ENCODE data around the gene OSBPL6.
"Not testable (repeated sequence)": the region's sequence is repeated elsewhere in the genome, so short reads cannot be mapped to it uniquely, and the experiment has no call there.

The OSBPL6 gene

DNA sequence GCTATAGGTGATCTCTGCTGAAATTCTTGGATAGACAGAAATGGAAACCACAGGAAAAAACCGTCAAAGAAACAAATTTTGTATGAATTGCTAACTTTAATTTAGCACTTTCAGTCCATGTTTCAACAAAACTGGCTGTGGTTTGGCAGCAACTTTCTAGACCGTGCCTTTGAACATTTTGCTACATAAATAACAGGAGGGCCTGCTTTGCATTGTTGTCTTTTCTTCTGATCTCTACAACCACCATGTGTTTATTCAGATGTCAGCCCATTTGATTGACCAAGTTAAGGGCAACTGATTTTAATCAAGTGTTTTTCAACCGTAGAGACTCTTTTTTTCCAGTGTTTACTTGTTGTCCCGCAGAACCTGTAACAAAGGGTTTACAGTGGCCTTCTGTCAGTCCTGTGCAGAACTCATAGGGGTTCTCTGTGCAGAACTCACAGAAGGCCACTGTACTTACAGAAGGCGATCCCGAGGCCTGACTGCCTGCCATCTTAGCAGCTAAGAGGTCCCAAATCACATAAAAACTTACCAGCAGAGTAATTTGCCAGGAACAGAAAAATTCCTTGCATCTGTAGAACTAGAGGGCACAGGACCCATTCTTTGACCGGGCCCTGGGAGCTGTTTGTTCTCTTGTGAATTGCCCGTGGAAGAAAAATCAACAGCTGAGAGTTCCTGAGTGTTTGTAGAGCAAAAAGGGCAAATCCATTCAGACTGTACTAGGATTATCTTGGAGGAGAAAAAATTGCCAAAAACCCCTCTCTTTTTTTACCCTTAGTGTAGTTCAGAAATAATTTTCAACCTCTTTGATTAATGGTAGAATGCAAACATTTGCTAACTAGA, 136.1 kb downstream of the OSBPL6 start:
- Histone ChIP-seq H3K27me3 (ENCODE audit: control insufficient read depth in 1 of 2, insufficient read depth in 2 of 2, low read length in 2 of 2) (no peaks in the 10 kb centered on the region), H3K4me3 (ENCODE audit: low read depth in 1 of 2, low read length in 2 of 2) (no peak overlapping the region), H3K36me3 (ENCODE audit: control insufficient read depth in 1 of 2, insufficient read depth in 2 of 2, low read length in 2 of 2) (no peaks in the 10 kb centered on the region), H3K9me3 (ENCODE audit: control insufficient read depth in 1 of 2, low read length in 2 of 2) (no peaks in the 10 kb centered on the region), H3K27ac (ENCODE audit: low read depth, low read length) (no peak overlapping the region), H3K4me1 (ENCODE audit: control insufficient read depth in 1 of 2, insufficient read depth in 2 of 2, low read length in 2 of 2) (no peaks in the 10 kb centered on the region), H3K9ac (ENCODE audit: low read depth in 1 of 2, low read length in 2 of 2) (no peak overlapping the region)

DNA sequence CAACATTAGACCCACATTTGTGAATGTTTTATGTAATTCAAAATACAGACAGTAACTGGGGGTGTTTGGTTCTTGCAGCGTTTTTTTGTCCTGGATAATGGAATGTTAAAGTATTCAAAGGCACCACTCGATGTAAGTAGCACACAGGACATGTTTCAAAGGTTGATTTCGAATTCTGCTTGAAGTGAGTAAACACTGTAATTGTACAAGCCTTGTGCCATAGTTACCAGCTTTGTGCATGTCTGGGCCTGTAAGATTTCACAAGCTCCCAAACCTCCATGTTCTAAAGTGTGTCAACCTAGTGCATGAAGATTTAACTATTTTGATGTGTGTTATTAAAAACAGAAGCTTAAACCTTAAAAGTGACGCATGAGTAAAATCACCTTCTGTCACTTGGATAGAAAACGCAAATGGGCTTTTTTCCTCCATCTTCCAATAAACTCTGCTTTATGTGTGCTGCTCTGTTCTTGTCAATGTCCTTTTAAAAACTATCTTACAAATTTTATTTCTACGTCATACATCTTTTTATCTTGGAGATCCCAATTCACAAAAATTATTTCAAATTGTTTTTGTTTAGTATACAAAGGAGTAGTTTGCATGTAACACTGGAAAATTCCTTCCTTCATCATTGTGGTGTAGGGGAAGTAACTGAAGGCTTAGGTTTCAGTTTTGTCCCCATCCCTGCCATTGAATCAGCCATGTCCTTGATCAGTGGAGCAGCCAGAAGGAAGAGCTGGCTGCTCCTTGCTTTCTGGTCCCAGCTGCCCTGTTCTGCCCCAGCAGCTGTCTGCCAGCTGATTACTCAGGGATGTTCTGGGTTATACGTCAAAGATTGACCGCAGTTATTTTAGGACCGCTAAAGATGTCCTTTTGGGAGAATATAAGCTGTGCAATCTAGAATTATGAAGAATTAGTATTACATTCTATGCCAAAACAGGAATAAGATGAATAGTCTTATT, 137.4 kb downstream of the OSBPL6 start:
- no peak overlapping the region for H3K27ac ChIP-seq (ENCODE audit: low read depth, low read length)

GRCh38 chr2:178333851-178334250, 139.5 kb downstream of the OSBPL6 start:
- Histone ChIP-seq H3K4me1 (ENCODE audit: control insufficient read depth in 1 of 2, insufficient read depth in 2 of 2, low read length in 2 of 2) (no peaks in the 10 kb centered on the region), H3K9ac (ENCODE audit: low read depth in 1 of 2, low read length in 2 of 2) (no peak overlapping the region), H3K27ac (ENCODE audit: low read depth, low read length) (no peak overlapping the region), H3K27me3 (ENCODE audit: control insufficient read depth in 1 of 2, insufficient read depth in 2 of 2, low read length in 2 of 2) (no peaks in the 10 kb centered on the region), H3K9me3 (ENCODE audit: control insufficient read depth in 1 of 2, low read length in 2 of 2) (no peaks in the 10 kb centered on the region), H3K36me3 (ENCODE audit: control insufficient read depth in 1 of 2, insufficient read depth in 2 of 2, low read length in 2 of 2) (no peaks in the 10 kb centered on the region), H3K4me3 (ENCODE audit: low read depth in 1 of 2, low read length in 2 of 2) (no peak overlapping the region)

More for the DNA sequence above, 137.4 kb downstream of the OSBPL6 start:
- H3K9me3 ChIP-seq (ENCODE audit: control insufficient read depth in 1 of 2, low read length in 2 of 2): no peaks in the 10 kb centered on the region
- H3K9ac ChIP-seq (ENCODE audit: low read depth in 1 of 2, low read length in 2 of 2): no peak overlapping the region
- H3K27me3 ChIP-seq (ENCODE audit: control insufficient read depth in 1 of 2, insufficient read depth in 2 of 2, low read length in 2 of 2): no peaks in the 10 kb centered on the region
- no peaks in the 10 kb centered on the region for H3K4me1 ChIP-seq (ENCODE audit: control insufficient read depth in 1 of 2, insufficient read depth in 2 of 2, low read length in 2 of 2)
- no peaks in the 10 kb centered on the region for H3K36me3 ChIP-seq (ENCODE audit: control insufficient read depth in 1 of 2, insufficient read depth in 2 of 2, low read length in 2 of 2)
- H3K4me3 ChIP-seq (ENCODE audit: low read depth in 1 of 2, low read length in 2 of 2): no peak overlapping the region

GRCh38 chr2:178335230-178335629, 140.9 kb downstream of the OSBPL6 start:
- no peaks in the 10 kb centered on the region for H3K27me3 ChIP-seq (ENCODE audit: control insufficient read depth in 1 of 2, insufficient read depth in 2 of 2, low read length in 2 of 2)

GRCh38 chr2:178344121-178344520, 149.8 kb downstream of the OSBPL6 start:
- Histone ChIP-seq H3K9me3 (ENCODE audit: control insufficient read depth in 1 of 2, low read length in 2 of 2) (no peaks in the 10 kb centered on the region), H3K36me3 (ENCODE audit: control insufficient read depth in 1 of 2, insufficient read depth in 2 of 2, low read length in 2 of 2) (no peaks in the 10 kb centered on the region), H3K4me1 (ENCODE audit: control insufficient read depth in 1 of 2, insufficient read depth in 2 of 2, low read length in 2 of 2) (no peaks in the 10 kb centered on the region), H3K27me3 (ENCODE audit: control insufficient read depth in 1 of 2, insufficient read depth in 2 of 2, low read length in 2 of 2) (peaks cover 0 to 4% of the 10 kb centered on the region in 2 donors), H3K9ac (ENCODE audit: low read depth in 1 of 2, low read length in 2 of 2) (no peak overlapping the region), H3K4me3 (ENCODE audit: low read depth in 1 of 2, low read length in 2 of 2) (no peak overlapping the region), H3K27ac (ENCODE audit: low read depth, low read length) (no peak overlapping the region)

More at GRCh38 chr2:178335230-178335629, 140.9 kb downstream of the OSBPL6 start:
- H3K9ac ChIP-seq (ENCODE audit: low read depth in 1 of 2, low read length in 2 of 2): no peak overlapping the region
- H3K27ac ChIP-seq (ENCODE audit: low read depth, low read length): no peak overlapping the region
- H3K9me3 ChIP-seq (ENCODE audit: control insufficient read depth in 1 of 2, low read length in 2 of 2): no peaks in the 10 kb centered on the region
- H3K36me3 ChIP-seq (ENCODE audit: control insufficient read depth in 1 of 2, insufficient read depth in 2 of 2, low read length in 2 of 2): no peaks in the 10 kb centered on the region
- H3K4me3 ChIP-seq (ENCODE audit: low read depth in 1 of 2, low read length in 2 of 2): no peak overlapping the region
- no peaks in the 10 kb centered on the region for H3K4me1 ChIP-seq (ENCODE audit: control insufficient read depth in 1 of 2, insufficient read depth in 2 of 2, low read length in 2 of 2)

DNA sequence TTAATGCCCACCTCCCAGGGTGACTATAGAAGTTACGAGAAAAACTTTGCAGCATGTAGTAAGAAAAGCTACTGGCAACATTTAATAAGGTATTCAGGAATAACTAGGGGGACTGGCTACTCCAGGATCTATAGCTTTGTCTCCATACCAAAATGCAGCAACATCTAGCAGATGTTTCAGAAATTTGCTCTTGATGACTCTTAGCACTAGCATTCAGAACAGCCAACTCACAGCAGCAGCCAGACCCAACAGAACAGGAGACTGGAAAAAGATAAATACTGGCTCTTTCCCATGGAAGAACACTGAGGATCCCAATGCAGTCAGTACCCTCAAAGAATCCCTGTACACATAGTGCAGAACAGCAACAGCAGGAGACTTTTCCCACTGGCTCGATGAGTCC, 151.6 kb downstream of the OSBPL6 start:
- no peaks in the 10 kb centered on the region for H3K36me3 ChIP-seq (ENCODE audit: control insufficient read depth in 1 of 2, insufficient read depth in 2 of 2, low read length in 2 of 2)
- H3K9ac ChIP-seq (ENCODE audit: low read depth in 1 of 2, low read length in 2 of 2): no peak overlapping the region
- peaks cover 0 to 4% of the 10 kb centered on the region in 2 donors for H3K27me3 ChIP-seq (ENCODE audit: control insufficient read depth in 1 of 2, insufficient read depth in 2 of 2, low read length in 2 of 2)
- no peak overlapping the region for H3K27ac ChIP-seq (ENCODE audit: low read depth, low read length)
- H3K9me3 ChIP-seq (ENCODE audit: control insufficient read depth in 1 of 2, low read length in 2 of 2): no peaks in the 10 kb centered on the region
- H3K4me1 ChIP-seq (ENCODE audit: control insufficient read depth in 1 of 2, insufficient read depth in 2 of 2, low read length in 2 of 2): no peaks in the 10 kb centered on the region
- H3K4me3 ChIP-seq (ENCODE audit: low read depth in 1 of 2, low read length in 2 of 2): no peak overlapping the region

DNA sequence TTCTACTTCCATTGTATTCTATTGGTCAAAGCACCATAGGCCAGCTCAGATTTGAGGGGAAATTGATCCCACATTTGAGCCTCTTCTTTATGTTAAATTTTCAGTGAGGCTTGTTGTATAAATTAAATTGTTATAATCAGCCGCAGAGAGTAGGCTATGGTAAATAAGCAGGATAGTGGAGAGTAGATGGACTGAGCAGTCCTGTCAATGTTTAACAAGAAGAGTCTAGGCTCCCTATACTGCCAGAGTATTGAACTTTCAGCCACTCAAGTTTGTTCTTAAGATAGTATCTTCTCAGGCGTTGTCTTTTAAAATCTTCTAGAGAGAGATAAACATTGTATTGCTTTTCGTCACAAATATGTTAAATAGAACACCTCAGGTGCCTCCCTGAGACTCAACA, 155.7 kb downstream of the OSBPL6 start:
- Histone ChIP-seq H3K9ac (ENCODE audit: low read depth in 1 of 2, low read length in 2 of 2) (no peak overlapping the region), H3K36me3 (ENCODE audit: control insufficient read depth in 1 of 2, insufficient read depth in 2 of 2, low read length in 2 of 2) (no peaks in the 10 kb centered on the region), H3K9me3 (ENCODE audit: control insufficient read depth in 1 of 2, low read length in 2 of 2) (no peaks in the 10 kb centered on the region), H3K27me3 (ENCODE audit: control insufficient read depth in 1 of 2, insufficient read depth in 2 of 2, low read length in 2 of 2) (no peaks in the 10 kb centered on the region), H3K4me1 (ENCODE audit: control insufficient read depth in 1 of 2, insufficient read depth in 2 of 2, low read length in 2 of 2) (no peaks in the 10 kb centered on the region), H3K27ac (ENCODE audit: low read depth, low read length) (no peak overlapping the region), H3K4me3 (ENCODE audit: low read depth in 1 of 2, low read length in 2 of 2) (no peak overlapping the region)

GRCh38 chr2:178357704-178358103, 163.4 kb downstream of the OSBPL6 start:
- H3K27ac ChIP-seq (ENCODE audit: low read depth, low read length); H3K9ac ChIP-seq (ENCODE audit: low read depth in 1 of 2, low read length in 2 of 2): not testable (repeated sequence)

DNA sequence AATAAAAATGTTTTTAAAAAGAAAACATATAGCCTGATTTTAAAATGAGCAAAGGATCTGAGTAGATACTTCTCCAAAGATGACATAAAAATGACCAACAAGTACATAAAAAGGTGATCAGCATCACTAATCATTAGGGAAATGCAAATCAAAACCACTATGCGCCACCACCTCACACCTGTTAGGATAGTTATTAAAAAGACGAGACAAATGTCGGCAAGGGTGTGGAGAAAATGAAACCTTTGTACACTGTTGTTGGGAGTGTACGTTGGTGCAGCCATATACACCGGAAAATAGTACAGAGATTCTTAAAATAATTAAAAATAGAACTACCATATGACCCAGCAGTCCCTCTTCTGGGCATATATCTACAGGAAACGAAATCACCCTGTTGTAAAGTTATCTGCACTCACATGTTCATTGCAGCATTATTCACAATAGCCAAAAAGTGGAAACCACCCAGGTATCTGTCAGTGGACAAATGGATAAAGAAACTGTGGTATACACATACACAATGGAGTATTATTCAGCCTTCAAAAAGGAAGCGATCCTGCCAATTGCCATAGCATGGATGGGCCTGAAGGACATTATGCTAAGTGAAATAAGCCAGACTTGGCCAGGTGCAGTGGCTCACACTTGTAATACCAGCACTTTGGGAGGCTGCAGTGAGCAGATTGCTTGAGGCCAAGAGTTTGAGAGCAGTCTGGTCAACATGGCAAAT, 165.0 kb downstream of the OSBPL6 start:
- Histone ChIP-seq H3K36me3 (ENCODE audit: control insufficient read depth in 1 of 2, insufficient read depth in 2 of 2, low read length in 2 of 2) (no peaks in the 10 kb centered on the region), H3K27me3 (ENCODE audit: control insufficient read depth in 1 of 2, insufficient read depth in 2 of 2, low read length in 2 of 2) (no peaks in the 10 kb centered on the region), H3K9me3 (ENCODE audit: control insufficient read depth in 1 of 2, low read length in 2 of 2) (no peaks in the 10 kb centered on the region), H3K27ac (ENCODE audit: low read depth, low read length) (no peak overlapping the region), H3K4me1 (ENCODE audit: control insufficient read depth in 1 of 2, insufficient read depth in 2 of 2, low read length in 2 of 2) (no peaks in the 10 kb centered on the region), H3K4me3 (ENCODE audit: low read depth in 1 of 2, low read length in 2 of 2) (no peak overlapping the region), H3K9ac (ENCODE audit: low read depth in 1 of 2, low read length in 2 of 2) (no peak overlapping the region)

More at GRCh38 chr2:178357704-178358103, 163.4 kb downstream of the OSBPL6 start:
- not testable (repeated sequence) for H3K9me3 ChIP-seq (ENCODE audit: control insufficient read depth in 1 of 2, low read length in 2 of 2); H3K4me3 ChIP-seq (ENCODE audit: low read depth in 1 of 2, low read length in 2 of 2); H3K4me1 ChIP-seq (ENCODE audit: control insufficient read depth in 1 of 2, insufficient read depth in 2 of 2, low read length in 2 of 2); H3K36me3 ChIP-seq (ENCODE audit: control insufficient read depth in 1 of 2, insufficient read depth in 2 of 2, low read length in 2 of 2); H3K27me3 ChIP-seq (ENCODE audit: control insufficient read depth in 1 of 2, insufficient read depth in 2 of 2, low read length in 2 of 2)

Measured in duodenal mucosa (tissue), 2 donors.